CD4-positive, alpha-beta T cell treated with Interleukin-6 for 4 hours (primary cell): ENCODE results near the gene HPDL.
"Not testable (repeated sequence)": the region's sequence is repeated elsewhere in the genome, so short reads cannot be mapped to it uniquely, and the experiment has no call there.

ENCODE experiments used
- DNase-seq: peaks from one replicate; pipeline ENCODE4 v3.0.0-alpha.2; 2020; ENCODE audit warnings: mixed read lengths

The HPDL gene

GRCh38 chr1:45354838-45355237 lies 28.1 kb downstream of the HPDL start:
- DNase-seq, result no peak

DNA sequence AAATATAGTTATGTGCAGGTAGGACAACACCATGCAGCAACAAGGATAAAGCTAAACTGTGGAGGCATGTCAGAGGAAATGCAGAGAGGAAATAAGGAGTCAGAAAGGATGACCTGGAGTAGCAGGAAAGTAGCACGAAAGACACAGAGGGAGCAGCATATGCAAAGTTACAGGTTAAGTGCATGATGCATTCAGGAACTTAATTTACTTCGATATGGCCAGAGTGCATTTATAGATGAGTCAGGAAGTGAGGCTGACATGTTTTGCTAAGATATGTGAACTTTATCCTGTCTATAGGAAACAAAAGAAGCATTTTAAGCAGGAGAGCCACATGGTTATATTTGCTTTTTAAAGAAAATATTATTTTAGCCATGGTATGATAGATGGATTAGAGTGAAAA lies 29.0 kb downstream of the HPDL start:
- DNase-seq, result no peak

- no peak for DNase-seq
Observed at GRCh38 chr1:45356186-45356585, 29.5 kb downstream of the HPDL start.

GRCh38 chr1:45359882-45360513 lies 33.3 kb downstream of the HPDL start:
- peak; percentile 66 for DNase-seq

GRCh38 chr1:45360981-45361380 lies 34.3 kb downstream of the HPDL start:
- DNase-seq, result not testable (repeated sequence)

GRCh38 chr1:45364294-45364693 lies 37.6 kb downstream of the HPDL start:
- no peak for DNase-seq

- DNase-seq, result no peak
Observed at GRCh38 chr1:45365051-45365450, 38.4 kb downstream of the HPDL start.

DNA sequence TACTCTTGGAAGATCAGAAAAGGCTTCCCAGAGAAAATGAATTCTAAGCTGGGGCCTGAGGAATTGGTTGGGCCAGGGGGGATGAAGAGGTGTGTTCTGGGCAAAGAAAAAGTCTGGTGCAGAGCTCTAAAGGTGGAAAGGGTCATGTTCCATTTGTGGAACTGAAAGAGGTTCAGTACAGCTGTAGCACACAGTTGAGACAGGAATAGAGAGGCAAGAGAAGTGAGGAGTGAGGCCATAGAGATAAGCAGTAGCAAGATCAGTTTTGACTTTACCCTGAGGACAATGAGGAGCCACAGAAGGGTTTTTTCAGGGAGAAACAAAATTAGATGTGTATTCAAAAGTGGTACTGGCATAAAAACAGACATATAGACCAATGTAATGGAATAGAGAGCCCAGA lies 43.9 kb downstream of the HPDL start:
- no peak for DNase-seq

- no peak for DNase-seq
Observed at GRCh38 chr1:45373573-45373972, 46.9 kb downstream of the HPDL start.

GRCh38 chr1:45375104-45376090 lies 48.7 kb downstream of the HPDL start:
- no peak for DNase-seq

DNA sequence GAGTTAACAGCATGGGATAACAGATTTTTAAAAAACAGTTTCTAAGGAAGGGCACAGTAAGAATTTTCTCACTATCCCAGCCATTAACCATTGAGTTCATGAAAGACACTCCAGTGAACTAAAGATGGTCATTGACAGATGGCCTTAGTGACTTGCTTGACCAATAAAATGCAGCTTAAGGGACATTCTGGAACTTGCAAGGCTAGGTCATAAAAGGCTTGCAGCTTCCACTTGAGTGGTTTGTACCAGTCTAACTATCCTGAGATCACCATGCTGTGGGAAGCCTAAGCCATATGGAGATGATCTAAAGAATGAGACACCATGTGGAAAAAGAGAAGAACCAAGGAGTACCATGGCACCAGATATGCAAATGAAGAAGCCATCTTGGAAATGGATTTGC lies 51.5 kb downstream of the HPDL start:
- no peak for DNase-seq
